Activated naive CD4-positive, alpha-beta T cell treated with Interleukin-2 at 50 U/mL for 16 hours (primary cell): ENCODE measurements around the gene RHOH.
"Not testable (repeated sequence)": the region's sequence is repeated elsewhere in the genome, so short reads cannot be mapped to it uniquely, and the experiment has no call there.

Experiments
- DNase-seq: peaks from one replicate; pipeline ENCODE4 v3.0.0-alpha.2; 2020

The RHOH gene, protein sequence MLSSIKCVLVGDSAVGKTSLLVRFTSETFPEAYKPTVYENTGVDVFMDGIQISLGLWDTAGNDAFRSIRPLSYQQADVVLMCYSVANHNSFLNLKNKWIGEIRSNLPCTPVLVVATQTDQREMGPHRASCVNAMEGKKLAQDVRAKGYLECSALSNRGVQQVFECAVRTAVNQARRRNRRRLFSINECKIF

DNA sequence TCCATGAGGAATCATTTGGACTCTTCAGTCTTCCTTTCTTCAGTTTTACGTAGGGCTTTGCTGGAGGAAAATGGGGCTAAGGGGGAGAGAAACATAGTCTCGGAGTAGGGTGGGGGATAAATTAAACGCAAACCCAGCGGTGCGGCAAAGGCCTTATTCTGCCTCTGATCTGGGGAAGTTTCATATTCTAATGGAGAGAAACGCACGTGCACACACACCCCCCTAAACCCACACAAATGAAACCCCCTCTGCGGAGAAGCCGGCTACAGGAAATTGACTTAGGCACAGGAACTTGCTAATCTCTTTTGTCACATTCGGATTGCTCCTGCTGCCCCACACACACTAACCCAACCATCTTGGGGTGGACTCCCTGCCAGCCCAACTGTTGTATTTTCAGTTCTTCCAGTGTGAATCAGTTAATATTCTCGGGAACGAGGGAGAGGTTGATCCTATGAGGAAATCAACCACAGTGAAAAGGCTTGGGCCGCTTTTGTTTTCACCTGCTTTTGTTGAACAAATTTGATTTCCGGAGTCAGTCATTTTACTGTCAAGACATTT lies at the start of gene RHOH:
RHOH (plus strand) TSS at position 308 of the 558 bp plus-strand sequence. CDS start 46,356 bp downstream, outside the sequence.
- DNase-seq = peak; percentile 78

DNA sequence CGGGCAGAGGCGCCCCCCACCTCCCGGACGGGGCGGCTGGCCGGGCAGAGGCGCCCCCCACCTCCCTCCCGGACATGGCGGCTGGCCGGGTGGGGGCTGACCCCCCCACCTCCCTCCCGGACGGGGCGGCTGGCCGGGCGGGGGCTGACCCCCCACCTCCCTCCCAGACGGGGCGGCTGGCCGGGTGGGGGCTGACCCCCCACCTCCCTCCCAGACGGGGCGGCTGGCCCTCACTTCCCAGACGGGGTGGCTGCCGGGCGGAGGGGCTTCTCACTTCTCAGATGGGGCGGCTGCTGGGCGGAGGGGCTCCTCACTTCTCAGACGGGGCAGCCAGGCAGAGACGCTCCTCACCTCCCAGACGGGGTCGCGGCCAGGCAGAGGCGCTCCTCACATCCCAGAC lies 49.3 kb upstream of the RHOH start:
- not testable (repeated sequence) for DNase-seq

DNA sequence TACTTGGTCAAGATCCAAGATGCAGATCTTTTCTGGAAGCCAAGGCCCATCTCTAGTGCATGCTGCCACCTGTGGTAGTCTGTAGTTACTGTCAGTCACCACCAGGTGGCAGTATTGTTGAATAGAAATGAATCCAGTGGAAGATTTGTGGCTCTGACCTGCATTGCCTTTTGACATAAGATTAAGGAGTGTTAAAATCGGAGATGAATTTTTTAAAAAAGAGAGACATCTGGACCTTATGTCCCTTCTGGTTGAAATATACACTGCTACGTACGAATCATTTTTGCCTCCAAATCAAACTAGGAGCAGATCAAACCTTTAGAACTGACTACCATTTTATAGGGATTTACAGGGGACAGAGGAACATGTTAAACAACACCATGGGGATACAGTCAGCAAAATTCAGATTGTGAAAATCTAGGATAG lies 46.9 kb upstream of the RHOH start:
- DNase-seq = peak; percentile 68

DNA sequence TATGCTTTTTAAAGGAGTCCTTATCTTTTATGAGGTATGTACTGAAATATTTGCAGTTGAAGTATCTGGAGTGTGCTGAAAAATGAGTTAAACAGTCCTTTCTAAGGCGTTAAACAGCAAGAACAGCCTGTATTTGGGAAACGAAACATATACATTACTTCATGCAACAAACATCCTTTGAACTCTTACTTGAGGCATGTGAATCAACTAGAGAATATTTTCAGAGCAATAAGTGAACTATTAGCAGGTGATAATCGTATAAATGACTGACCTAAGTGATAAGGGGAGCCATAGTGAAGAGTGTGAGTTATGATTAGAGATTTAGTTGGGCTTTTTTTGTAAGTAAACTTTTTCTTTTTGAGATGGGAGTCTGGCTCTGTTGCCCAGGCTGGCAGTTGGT lies 45.9 kb upstream of the RHOH start:
- no peak for DNase-seq

DNA sequence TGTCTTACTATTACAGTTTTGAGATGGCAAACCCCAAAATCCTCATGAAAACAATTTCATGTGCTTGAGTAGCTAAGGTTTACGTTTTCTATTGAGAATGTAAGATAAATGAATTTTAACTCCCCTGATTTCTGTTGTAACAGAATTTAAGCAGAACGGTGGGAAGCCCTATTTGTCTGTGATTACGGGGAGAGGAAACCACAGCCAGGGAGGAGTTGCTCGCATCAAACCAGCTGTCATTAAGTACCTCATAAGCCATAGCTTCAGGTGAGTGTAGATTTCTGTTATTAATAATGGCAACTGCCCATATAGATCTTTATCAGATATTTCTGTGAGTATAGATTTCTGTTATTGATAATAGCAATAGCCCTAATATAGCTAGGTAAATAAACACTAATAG lies 44.2 kb upstream of the RHOH start:
- DNase-seq = no peak

DNA sequence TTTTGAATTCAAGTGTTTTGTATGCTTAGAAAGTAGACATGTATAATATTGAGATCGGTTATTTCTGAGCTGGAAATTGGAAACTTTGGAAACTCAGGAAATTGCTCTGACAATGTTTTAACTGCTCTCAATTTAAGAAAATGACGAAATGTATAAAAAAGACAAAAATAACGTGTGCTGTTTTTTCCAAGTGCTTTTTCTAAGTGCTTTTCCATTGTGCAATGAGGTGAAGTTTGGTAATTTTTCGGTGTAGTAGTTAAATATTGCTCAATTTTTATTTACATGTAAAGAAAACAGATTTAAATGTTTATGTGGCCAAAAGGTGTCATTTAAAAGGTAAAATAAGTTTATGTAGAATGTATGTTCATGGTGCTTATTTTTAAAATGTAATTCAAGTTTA lies 39.4 kb upstream of the RHOH start:
- no peak for DNase-seq

DNA sequence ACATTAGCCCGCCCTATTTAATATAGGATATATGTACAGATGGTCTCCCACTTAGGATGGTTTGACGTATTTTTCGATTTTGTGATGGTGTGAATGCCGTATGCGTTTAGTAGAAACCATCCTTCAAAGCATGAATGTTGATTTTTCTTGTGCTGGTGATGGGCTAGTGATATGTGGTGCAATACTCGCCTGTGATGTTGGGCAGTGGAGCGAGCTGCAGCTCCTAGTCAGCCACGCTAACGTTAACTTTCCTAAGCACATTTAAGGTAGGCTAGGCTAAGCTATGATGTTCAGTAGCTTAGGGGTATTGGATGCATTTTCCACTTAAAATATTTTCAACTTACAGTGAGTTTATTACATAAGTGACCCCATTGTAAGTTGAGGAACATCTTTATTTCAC lies 36.6 kb upstream of the RHOH start:
- no peak for DNase-seq

DNA sequence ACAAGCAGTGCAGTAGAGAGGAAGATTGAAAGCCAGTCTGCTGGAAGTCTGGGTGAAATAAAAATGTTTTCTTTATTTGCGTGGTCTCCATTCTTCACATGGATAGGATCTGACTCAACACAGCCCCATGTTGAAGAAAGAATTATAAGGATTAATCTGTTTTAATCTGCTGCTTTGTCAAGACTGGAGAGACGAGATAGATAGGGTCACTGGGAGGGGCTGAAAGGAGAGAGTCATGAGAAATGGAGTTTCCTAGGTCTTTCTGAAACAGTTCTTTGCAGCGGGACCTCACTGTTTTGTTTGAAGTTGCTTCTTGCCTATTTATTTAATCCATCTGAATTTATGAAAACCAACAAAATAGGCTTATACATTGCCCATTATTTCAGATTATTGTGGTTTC lies 32.4 kb upstream of the RHOH start:
- no peak for DNase-seq

DNA sequence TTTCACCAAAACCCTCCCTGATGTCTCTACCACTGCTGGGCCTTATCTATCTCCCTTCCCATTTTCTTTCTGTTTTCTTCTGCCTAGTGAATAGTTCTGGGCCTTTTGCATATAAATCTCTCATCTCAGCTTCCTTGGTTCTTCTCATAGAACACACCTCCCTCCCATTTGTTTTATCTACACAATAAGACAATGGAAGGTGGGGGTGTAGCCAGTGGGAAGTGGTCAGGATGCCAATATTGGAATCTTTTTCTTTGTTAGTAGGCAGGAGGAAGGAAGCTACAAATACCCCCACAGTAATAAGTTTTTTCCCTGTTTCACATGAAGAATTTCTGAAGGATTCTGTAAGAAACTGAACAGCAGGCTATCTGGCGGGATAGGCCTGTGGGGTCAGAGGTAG lies 30.9 kb upstream of the RHOH start:
- no peak for DNase-seq

DNA sequence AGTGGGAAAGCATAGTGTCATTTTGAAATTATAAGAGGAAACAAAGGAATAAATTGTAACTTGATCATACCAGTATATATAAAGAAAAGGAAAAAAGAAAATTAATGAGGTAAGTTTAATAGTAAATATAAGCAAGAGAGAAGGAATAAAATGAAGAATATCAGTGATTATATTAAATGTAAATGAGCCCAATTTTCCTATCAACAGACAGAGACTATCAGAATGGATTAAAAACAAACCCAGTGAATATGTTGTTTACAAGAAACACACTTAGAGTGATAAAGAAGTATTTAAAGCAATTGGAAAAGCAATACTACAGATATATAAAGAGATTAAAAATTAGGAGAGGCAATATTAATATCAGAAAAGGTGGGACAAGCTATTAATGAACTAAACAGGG lies 28.8 kb upstream of the RHOH start:
- DNase-seq = no peak

DNA sequence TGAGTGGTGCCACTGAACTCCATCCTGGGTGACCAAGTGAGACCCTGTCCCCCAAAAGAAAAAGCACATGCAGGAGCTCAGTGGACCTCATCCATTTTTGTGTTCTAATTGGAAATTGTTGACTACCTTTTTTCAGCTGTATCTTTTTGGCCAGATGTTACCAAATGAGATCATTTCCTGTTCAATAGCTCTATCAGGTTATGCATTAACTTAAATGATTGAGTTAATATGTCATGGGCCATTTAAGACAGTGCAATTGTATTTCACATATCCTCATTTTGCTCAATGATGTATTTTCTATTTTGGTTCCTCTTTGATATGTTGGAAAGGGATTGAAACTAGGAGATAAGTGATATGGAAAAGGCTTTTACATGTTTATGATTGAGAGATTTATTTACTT lies 26.2 kb upstream of the RHOH start:
- DNase-seq = no peak

DNA sequence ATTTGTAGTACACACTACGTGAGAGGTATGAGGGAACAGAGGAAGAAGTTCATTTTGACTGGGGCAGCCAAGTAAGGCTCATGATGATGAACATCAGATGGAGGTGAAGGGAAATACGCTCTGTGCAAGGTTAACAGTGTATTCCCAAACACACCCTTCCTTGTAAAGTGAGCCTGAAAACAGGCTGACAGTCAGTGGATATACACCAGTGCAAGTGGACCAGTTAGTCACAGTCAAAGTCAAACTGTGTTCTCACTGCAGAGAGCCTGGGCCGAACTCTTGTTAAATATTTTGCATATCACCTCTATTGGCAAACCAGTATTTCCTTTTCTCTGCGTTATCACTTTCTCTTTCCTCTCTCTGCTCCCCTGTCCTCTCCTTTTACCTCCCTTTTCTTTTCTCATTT lies 23.4 kb upstream of the RHOH start:
- no peak for DNase-seq

DNA sequence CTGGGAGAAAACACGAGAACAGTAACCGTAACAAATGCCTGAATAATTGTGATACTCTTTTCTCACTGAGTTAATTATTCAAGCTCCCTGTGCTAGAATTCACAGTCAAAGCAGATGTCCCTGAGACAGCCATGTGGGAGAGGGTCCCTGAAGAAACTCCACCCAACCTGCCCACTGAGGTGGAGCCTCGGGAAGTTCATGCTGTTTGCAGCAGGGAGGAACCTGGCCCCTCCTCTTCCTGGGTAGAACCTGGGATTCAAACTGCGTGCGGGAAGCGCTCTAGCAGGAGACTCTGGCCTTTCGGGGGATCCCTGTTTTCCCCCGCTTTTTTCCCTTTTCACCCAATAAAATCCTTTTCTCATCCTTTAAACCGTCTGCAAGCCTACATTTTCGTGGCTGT lies 20.2 kb upstream of the RHOH start:
- DNase-seq = no peak

DNA sequence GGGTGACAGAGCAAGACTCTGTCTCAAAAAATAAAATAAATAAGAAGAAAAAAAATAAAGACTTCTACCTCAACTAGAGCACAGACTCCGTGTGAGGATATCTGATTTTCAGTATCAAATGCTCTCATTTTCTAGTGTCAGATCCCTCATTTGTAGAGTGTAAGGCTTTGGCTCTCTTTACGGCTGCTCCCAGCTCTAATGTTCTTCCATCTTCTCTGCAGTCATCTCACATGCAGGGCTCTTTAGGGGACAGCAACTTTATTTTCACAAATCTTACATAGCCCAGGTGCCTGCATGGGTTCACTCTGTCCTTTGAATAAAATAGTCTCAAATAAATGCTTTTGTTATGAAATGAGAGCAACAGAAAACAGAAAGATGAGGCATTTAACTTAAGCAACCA lies 19.2 kb upstream of the RHOH start:
- no peak for DNase-seq

DNA sequence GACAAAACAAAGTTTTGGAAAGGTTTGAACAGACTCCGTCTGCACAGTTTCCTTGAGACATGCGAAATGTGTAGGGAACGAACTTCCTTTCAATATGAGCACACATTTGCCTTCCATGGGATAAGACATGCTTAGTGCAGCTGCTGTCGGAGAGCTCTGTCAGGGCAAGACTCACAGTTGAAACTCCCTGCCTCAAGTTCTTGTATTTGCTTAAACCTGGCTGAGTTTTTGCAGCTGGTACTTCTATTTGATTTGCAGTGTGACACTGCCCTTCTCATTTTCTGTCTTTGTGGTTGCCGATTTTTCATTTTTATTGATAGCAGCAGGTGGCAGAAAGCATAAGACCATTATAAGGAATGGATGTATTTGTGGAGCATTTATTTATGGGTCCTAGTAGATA lies 18.2 kb upstream of the RHOH start:
- no peak for DNase-seq

DNA sequence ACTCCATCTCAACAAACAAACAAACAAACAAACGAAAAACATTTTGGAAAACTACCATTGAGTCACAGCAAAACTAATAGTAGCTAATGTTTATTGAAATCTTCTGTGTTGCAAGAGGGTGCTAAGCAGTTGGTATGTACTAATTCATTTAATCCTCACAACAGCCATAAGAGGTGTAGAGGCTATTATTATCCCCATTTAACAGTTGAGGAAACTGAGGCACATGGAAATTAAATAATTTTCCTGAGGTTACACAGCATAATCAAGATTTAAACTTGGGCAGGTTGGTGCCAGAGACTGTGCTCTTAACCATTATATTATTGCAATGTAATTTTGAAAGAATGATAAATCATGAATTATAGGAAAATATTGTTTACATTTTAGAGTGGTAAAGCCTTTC lies 17.5 kb upstream of the RHOH start:
- no peak for DNase-seq

DNA sequence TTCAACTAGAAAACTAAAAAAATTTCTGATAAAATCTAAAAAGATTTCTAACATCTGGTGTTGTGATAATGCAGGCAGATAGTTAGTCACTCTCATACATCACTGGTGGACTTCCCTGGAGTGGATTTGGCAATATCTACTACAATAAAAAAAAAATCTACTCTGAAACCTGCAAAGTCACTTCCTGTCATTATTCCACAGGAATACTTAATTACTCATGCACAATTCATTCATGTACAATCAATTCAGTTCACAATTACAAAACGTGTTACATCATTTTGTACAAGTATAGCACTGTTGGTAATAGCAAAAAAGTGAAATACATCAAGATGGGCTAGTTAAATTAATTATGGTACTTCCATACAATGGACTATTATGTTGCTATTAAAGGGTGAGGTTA lies 16.5 kb upstream of the RHOH start:
- DNase-seq = no peak

DNA sequence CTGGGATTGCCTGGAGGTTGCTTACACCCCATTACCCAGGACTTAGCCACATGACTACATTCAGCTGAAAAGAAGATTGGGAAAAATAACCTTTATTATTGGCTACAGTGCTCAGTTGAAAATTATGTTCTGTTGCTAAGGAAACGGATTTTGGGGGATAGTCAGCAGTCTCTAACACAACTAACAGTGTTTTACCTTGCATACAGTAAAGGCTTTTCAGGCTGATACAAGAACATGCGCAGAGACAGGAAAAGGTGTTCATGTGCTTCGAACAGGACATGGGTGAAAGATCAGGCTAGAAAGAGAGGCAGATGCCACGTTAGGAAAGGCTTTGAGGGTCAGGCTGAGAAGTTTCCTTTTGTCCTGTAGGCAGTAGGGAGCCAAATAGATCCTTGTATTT lies 14.8 kb upstream of the RHOH start:
- DNase-seq = no peak

DNA sequence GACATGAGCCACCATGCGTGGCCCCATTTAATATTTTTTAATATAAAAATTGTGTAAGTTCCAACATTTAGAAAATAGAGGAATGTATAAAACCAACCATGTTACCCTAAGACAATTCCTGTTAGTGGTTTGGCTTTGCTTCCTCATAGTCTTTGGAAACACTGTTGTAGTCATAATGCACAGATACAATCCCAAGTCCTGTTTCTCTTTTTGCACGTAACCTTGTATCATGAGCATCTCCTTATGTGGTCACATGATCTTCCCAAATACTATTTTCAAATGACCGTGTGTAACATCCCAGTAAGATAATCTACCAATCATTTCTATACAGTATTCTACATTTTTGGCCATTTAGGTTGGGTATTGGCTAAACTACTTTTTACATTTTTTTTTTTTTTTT lies 13.9 kb upstream of the RHOH start:
- no peak for DNase-seq

DNA sequence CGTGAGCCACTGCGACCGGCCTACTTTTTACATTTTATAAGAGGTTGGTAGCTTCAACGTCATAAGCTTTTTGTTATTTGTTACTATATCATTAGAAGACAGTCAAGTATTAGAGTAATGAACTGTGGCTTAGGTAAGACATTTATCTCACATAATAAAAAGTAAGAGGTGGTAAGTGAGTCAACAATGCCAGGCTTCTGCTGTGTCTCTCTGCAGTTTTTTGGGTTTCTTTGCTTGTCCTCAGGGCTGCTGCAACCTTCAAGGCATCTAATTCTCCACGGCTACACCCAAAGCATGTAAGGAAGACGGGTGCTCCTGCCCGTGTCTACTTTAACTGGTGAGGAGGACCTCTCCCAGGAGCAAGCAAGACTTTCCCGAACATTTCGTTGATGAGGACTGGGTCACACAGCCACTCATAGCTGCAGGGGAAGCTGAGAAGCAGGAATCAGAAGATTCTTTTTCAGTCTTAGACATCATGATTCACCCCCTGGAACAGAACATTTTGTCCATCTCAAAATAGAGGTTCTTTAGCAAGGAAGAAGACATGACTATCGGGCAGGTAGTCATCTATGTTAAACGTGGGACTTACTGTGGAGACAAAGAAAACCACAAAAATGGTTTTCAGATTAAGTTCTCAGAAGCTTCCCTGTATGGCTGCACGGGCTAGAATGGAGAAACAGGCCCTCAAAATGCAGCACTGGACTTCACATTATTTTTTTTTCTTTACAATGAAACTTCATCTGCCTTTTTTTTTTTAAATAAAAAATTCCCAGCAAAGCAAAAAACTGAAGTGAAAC lies 13.0 kb upstream of the RHOH start:
- no peak for DNase-seq

DNA sequence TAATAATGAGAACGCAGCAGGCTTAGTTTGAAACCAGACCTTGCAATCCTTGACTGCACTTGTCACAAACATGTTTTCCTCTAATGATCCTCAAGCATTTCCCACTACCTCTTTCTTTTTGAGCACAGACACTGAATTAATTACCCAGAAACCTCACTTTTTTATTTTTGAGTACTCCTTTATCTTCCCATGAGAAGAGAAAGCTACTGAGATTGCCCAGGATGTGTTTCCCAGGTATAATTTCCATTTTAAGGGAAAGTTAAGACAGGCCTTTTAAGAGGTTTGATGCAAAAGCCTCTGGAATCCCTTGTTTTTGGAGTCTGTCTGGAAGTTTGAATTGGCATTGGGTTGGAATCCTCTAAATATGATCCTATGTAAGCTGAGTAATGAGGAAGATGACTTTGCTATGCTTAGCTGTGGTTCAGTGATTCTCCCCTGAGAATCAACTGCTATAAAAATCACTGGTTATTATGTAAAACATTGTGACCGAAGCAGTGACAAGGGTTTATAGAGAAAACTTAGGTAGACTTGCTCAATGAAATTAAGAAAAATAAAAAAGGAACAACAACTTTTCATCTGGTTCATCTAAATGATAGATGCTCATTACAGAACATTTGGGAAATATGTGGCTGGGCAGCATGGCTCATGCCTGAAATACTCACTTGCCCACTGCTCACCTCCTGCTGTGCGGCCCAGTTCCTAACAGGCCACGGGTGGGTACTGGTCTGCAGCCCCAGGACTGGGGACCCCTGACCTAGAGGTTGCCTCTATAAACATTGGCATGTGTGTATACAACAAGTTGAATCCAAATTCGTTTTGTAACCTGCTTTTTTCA lies 10.8 kb upstream of the RHOH start:
- DNase-seq = no peak

DNA sequence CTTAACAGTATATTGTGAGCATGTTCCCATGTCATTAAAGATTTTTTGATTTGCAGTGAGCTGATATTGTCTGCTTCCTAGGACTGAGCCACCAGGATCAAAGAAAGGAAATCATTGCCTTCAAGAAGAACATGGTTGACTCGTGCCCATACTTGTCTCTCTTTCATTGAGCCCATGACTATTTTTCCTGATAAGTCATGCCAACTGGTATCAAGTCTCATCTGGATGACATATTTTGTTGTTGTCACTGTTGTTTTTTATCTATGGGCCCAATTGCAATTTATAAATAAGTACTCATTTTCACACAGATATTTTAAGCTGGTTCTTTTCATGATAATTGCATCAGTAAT lies 10.2 kb upstream of the RHOH start:
- no peak for DNase-seq

DNA sequence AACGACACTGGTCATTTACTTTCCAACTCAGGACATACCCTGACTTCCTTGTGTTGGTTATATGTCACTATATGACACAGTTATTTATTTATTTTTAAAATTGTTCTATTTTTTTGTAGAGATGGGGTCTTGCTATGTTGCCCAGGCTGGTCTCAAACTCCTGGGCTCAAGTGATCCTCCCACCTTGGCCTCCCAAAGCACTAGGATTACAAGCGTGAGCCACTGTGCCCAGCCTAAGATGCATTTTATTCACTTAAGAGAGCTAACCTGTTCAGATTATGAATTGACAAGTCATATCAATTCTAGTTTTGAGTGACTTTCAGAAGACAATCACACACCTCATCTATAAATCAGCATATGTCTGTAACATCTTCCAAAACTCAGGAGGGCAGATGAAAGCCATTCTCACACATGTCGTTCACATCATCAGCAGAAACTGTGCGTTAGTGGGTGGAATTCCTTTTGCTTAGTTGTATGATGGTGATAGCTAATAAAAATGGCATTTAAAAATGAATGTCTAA lies 9.4 kb upstream of the RHOH start:
- no peak for DNase-seq

DNA sequence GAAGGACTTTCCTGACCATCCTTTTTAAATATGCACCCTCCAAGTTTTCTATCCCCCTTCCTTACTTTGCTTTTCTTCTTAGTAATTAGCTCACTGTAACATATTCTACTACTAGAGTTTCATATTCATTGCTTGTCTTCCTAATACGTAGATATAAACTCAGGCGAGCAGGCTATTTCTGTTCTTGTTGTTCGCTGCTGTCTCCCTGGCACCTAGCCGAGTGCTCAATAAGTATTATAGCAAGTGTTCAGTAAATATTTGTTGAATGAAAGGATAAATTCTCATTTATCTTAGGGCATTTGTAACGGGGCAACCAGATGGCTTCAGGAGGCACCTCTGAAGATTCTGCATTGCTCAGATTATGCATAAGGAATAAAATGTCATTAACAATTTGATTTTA lies 6.8 kb upstream of the RHOH start:
- no peak for DNase-seq
